C4-2B (cell line): Measurements from ENCODE around the gene KRT79.

Experiments used
- ZFX ChIP-seq: fragments of 450-650 bp; IDR thresholded peaks from 2 replicates; pipeline ENCODE4 v1.6.1; 2017
- TF ChIP-seq, protein P1 (sequence below): fragments of 450-650 bp; conservative IDR thresholded peaks from 2 replicates; pipeline ENCODE4 v1.5.1; 2017; ENCODE audit warnings: mild to moderate bottlenecking

- TF ChIP-seq, protein P1, sequence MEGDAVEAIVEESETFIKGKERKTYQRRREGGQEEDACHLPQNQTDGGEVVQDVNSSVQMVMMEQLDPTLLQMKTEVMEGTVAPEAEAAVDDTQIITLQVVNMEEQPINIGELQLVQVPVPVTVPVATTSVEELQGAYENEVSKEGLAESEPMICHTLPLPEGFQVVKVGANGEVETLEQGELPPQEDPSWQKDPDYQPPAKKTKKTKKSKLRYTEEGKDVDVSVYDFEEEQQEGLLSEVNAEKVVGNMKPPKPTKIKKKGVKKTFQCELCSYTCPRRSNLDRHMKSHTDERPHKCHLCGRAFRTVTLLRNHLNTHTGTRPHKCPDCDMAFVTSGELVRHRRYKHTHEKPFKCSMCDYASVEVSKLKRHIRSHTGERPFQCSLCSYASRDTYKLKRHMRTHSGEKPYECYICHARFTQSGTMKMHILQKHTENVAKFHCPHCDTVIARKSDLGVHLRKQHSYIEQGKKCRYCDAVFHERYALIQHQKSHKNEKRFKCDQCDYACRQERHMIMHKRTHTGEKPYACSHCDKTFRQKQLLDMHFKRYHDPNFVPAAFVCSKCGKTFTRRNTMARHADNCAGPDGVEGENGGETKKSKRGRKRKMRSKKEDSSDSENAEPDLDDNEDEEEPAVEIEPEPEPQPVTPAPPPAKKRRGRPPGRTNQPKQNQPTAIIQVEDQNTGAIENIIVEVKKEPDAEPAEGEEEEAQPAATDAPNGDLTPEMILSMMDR, result no peak
- no peak for TF ChIP-seq ZFX
These were observed 61.3 kb downstream of the KRT79 start for GRCh38 chr12:52772772-52773171.
